Spleen (tissue), 7 donors: ENCODE measurements around the gene TMEM100.

Experiments
- POLR2A ChIP-seq, 3 donors: fragments of 450-650 bp; IDR thresholded peaks; one replicate each; pipeline ENCODE4 v1.5.1; 2017; ENCODE audit warnings: antibody characterized with exemption in 3 of 3, mild to moderate bottlenecking in 1 of 3
- TF ChIP-seq, protein P1 (sequence below), 11 experiments: fragments of 200-600 bp in 7 of 11; fragments of 450-650 bp in 4 of 11; sonication (generic) in 4 of 11; IDR thresholded peaks in 8 of 11; conservative IDR thresholded peaks in 3 of 11; 1 replicate in 7 of 11; 2 replicates in 4 of 11; pipeline versions ENCODE4 v1.4.0 to v1.8.0; 2016 to 2021; ENCODE audit warnings: antibody characterized with exemption in 11 of 11, inconsistent platforms in 4 of 11, mild to moderate bottlenecking in 1 of 11
- donor health status: DM: no; HTN: no; CAD: no; lungs with moderate emphysema.
- donor health status: DM: no; HTN: no; CAD: no.
- donor health status: DM: no; HTN: no; CAD: no.

- TF ChIP-seq, protein P1, sequence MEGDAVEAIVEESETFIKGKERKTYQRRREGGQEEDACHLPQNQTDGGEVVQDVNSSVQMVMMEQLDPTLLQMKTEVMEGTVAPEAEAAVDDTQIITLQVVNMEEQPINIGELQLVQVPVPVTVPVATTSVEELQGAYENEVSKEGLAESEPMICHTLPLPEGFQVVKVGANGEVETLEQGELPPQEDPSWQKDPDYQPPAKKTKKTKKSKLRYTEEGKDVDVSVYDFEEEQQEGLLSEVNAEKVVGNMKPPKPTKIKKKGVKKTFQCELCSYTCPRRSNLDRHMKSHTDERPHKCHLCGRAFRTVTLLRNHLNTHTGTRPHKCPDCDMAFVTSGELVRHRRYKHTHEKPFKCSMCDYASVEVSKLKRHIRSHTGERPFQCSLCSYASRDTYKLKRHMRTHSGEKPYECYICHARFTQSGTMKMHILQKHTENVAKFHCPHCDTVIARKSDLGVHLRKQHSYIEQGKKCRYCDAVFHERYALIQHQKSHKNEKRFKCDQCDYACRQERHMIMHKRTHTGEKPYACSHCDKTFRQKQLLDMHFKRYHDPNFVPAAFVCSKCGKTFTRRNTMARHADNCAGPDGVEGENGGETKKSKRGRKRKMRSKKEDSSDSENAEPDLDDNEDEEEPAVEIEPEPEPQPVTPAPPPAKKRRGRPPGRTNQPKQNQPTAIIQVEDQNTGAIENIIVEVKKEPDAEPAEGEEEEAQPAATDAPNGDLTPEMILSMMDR (IDR thresholded peaks at IDR 0.05 in 8 of 11, conservative IDR thresholded peaks at IDR 0.05 in 3 of 11): no peak
- no peak for TF ChIP-seq POLR2A (IDR thresholded peaks at IDR 0.05)
Observed at GRCh38 chr17:55722742-55723487, at the start of gene TMEM100.
